Spleen (tissue), 7 donors: ENCODE results near the gene SH3BGRL3.

Experiments
- CTCF ChIP-seq, 11 experiments: fragments of 200-600 bp in 7 of 11; fragments of 450-650 bp in 4 of 11; sonication (generic) in 4 of 11; IDR thresholded peaks in 8 of 11; conservative IDR thresholded peaks in 3 of 11; 1 replicate in 7 of 11; 2 replicates in 4 of 11; pipeline versions ENCODE4 v1.4.0 to v1.8.0; 2016 to 2021; ENCODE audit warnings: antibody characterized with exemption in 11 of 11, inconsistent platforms in 4 of 11, mild to moderate bottlenecking in 1 of 11
- POLR2A ChIP-seq, 3 donors: fragments of 450-650 bp; IDR thresholded peaks; one replicate each; pipeline ENCODE4 v1.5.1; 2017; ENCODE audit warnings: antibody characterized with exemption in 3 of 3, mild to moderate bottlenecking in 1 of 3
- POLR2AphosphoS5 ChIP-seq, 3 donors: sonication (generic); formaldehyde crosslinking; IDR thresholded peaks; one replicate each; pipeline ENCODE4 v1.5.1; 2017; ENCODE audit warnings: antibody characterized with exemption in 3 of 3
- donor health status: DM: no; HTN: no; CAD: no; lungs with moderate emphysema.
- donor health status: DM: no; HTN: no; CAD: no.
- donor health status: DM: no; HTN: no; CAD: no.

- TF ChIP-seq CTCF (IDR thresholded peaks at IDR 0.05 in 8 of 11, conservative IDR thresholded peaks at IDR 0.05 in 3 of 11), result peak in 1 of 11 experiments; percentile 25
- TF ChIP-seq POLR2A (IDR thresholded peaks at IDR 0.05), result peak in 1 of 3 donors; percentile 4
- peak; percentile 55 to 81 (median 80) for TF ChIP-seq POLR2AphosphoS5 (IDR thresholded peaks at IDR 0.05)
Observed at GRCh38 chr1:26306290-26307229, 26.7 kb downstream of the SH3BGRL3 start, which contains the start of gene UBXN11.
